ENCODE results near the gene NEIL1.
"Not testable (repeated sequence)": the region's sequence is repeated elsewhere in the genome, so short reads cannot be mapped to it uniquely, and the experiment has no call there.

NEIL1 gene

DNA sequence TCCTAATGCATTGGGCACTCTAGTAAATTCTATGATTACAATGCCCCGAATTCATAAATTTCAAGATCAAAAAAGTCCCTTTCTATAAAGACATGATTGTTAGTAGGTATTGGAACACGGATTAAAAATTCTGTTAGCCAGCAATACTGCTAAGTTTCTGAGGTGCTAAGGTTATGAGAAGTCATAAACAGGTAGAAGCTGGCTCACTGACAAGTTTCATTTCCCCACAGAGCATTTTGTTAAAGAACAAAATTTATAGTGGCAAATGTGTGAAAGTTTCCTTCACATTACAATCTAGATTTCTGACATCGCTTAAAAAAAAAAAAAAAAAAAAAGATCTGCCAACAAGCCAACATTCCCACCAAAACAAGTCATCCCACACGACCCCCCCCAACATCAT, 33.9 kb downstream of the NEIL1 start:
- ChIA-PET CTCF (interaction anchor here (0.7 to 6.0 kb wide), 3 partner anchors 8 to 53 kb away, joined by 3 to 39 read pairs (median 7); partner anchors contain the start of gene MAN2C1), POLR2A (no interaction called here)
- TF ChIP-seq, protein P1, sequence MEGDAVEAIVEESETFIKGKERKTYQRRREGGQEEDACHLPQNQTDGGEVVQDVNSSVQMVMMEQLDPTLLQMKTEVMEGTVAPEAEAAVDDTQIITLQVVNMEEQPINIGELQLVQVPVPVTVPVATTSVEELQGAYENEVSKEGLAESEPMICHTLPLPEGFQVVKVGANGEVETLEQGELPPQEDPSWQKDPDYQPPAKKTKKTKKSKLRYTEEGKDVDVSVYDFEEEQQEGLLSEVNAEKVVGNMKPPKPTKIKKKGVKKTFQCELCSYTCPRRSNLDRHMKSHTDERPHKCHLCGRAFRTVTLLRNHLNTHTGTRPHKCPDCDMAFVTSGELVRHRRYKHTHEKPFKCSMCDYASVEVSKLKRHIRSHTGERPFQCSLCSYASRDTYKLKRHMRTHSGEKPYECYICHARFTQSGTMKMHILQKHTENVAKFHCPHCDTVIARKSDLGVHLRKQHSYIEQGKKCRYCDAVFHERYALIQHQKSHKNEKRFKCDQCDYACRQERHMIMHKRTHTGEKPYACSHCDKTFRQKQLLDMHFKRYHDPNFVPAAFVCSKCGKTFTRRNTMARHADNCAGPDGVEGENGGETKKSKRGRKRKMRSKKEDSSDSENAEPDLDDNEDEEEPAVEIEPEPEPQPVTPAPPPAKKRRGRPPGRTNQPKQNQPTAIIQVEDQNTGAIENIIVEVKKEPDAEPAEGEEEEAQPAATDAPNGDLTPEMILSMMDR (IDR thresholded peaks at IDR 0.05; ENCODE audit: control extremely low read depth, extremely low read depth, low read depth, missing control alignments) = no peak
- no peak for DNase-seq (ENCODE audit: extremely low spot score)

DNA sequence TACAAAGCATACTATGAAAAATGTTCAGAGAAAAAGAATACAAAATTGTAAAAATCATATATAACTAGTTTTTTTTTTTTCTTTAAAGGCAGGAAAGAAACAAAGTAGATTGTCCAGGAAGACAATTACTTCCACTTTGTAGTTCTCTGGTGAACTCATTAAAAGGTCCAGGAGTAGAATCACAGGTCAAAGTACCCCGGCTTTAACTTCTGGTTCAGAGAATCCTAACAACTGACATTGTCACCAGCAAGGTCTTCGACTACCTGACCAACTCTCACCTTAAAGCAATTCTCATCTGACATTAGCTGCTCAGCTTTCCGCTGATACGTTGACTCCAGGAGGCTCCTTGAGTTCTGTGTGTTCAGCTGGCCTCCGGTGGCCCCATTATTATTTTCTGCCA, 37.1 kb downstream of the NEIL1 start:
- CTCF ChIA-PET = interaction anchor here (2.7 kb wide), 1 partner anchor 10 kb away, joined by 12 read pairs; no protein-coding TSS in a partner anchor
- POLR2A ChIA-PET; DNase-seq (ENCODE audit: extremely low spot score): not testable (repeated sequence)

DNA sequence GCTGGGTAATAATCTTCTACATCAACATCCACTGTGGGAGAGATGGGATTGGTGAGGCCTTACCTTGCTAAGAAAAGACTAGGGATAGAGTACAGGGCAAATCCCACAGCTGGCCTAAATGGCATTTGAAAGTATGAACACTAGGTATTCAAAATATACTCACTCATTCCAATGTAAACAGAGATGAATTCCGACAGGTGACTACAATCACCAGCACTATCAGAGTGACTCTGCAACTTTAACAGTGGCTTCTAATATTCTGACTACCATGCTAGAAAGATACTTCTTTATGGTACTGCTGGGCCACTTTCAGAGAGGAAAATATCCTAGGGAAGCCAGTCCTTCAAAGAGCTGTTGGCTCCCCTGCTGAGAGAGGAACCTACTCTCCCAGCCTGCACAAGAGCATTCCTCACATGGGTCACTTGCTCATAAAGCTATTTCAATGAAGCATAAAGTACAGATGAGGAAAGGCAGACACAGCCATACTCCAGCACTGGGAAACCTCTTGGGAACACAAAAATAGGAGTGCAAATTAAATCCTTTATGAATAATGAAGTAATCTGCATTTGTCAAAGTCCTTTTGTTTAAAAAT, 43.0 kb downstream of the NEIL1 start:
- DNase-seq (ENCODE audit: extremely low spot score) = no peak
- ChIA-PET CTCF (interaction anchor here (1.0 to 3.3 kb wide), 3 partner anchors 9 to 22 kb away, joined by 6 to 17 read pairs (median 7); partner anchors contain the start of gene MAN2C1), POLR2A (no interaction called here)
- TF ChIP-seq, protein P1 (IDR thresholded peaks at IDR 0.05; ENCODE audit: control extremely low read depth, extremely low read depth, low read depth, missing control alignments) = no peak

DNA sequence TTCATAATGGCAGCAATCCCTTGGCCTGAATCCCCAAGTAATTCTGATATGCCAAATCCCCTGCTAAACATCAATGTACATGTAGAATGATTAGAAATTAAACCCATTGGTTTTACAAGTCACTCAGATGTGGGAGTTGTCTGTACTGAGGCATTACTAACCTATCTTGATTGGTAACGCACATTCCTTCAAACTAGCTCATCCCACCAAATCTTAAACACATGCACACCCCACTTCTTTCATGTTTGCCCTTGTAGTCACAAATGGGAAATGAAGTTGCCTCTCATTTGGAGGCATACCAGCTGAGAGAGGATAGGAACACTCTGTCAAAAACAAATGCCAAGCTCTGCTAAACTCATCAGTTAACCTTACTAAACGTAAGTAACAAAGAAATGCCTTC, 50.7 kb downstream of the NEIL1 start:
- ChIA-PET POLR2A (no interaction called here), CTCF (interaction anchor here (0.9 to 1.8 kb wide), 5 partner anchors 8 to 208 kb away, joined by 3 to 8 read pairs (median 4); no protein-coding TSS in a partner anchor)
- TF ChIP-seq, protein P1 (IDR thresholded peaks at IDR 0.05; ENCODE audit: control extremely low read depth, extremely low read depth, low read depth, missing control alignments) = no peak
- DNase-seq (ENCODE audit: extremely low spot score) = no peak

DNA sequence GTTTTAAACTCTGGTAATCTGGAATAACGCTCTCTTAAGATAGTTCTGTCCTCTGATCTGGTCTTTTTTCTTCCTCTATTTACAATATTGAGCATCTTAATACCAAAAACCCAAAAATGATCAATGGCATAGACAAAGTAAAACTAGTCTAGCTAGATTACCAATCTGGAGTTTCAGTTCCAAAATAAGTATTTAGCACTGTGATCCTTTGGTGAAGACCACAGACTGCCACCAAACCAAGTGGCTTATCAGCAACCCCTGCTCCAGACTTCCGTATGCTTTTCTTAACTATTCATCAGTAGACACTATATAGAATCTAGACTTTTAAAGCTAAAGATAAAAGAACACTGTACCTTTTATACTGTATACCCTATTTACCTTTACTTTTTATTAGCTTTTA, 57.1 kb downstream of the NEIL1 start:
- ChIA-PET CTCF (interaction anchor here (1.8 to 3.8 kb wide), 3 partner anchors 9 to 36 kb away, joined by 4 to 21 read pairs (median 6); partner anchors contain the start of gene MAN2C1), POLR2A (no interaction called here)
- DNase-seq (ENCODE audit: extremely low spot score) = no peak
- TF ChIP-seq, protein P1 (IDR thresholded peaks at IDR 0.05; ENCODE audit: control extremely low read depth, extremely low read depth, low read depth, missing control alignments) = no peak

Measured in GM10248 (cell line).